HepG2 (cell line): ENCODE results near the gene ZFYVE27. TPM values are rescaled to one million over a fixed set of nuclear protein-coding genes. Genes with fewer than 3 reads are reported as not detected.

Source experiments
- AKAP8 ChIP-seq: sonication (generic); formaldehyde crosslinking; IDR thresholded peaks from 2 replicates; pipeline ENCODE4 v1.5.1; 2020; ENCODE audit warnings: mild to moderate bottlenecking, missing genetic modification reagents
- ARID3A ChIP-seq: IDR thresholded peaks from 2 replicates; pipeline ENCODE4 v1.6.1; 2012; ENCODE audit warnings: low read depth, low read length, improper control_type of control experiment
- ATF4 ChIP-seq, 2 experiments: fragments of 450-650 bp in 1 of 2; sonication (generic) in 1 of 2; formaldehyde crosslinking; IDR thresholded peaks; 2 replicates each; pipeline versions ENCODE4 v1.5.0 to v1.8.0; 2020 to 2022; ENCODE audit warnings: mild to moderate bottlenecking in 1 of 2, missing genetic modification reagents in 1 of 2
- ATRX ChIP-seq: sonication (generic); formaldehyde crosslinking; IDR thresholded peaks from 2 replicates; pipeline ENCODE4 v1.4.0; 2020; ENCODE audit warnings: missing genetic modification reagents, borderline replicate concordance
- CEBPG ChIP-seq: IDR thresholded peaks from 2 replicates; pipeline ENCODE4 v1.6.1; 2016
- CTCF ChIP-seq: sonication (generic); formaldehyde crosslinking; IDR thresholded peaks from 2 replicates; pipeline ENCODE4 v1.5.0; 2020; ENCODE audit warnings: mild to moderate bottlenecking, missing genetic modification reagents, moderate library complexity
- ESRRA ChIP-seq: sonication (generic); formaldehyde crosslinking; IDR thresholded peaks from 2 replicates; pipeline ENCODE4 v1.5.1; 2020; ENCODE audit warnings: mild to moderate bottlenecking, low read depth, missing genetic modification reagents
- HMGA1 ChIP-seq: sonication (generic); formaldehyde crosslinking; conservative IDR thresholded peaks from 2 replicates; pipeline ENCODE4 v1.4.0; 2020; ENCODE audit warnings: missing genetic modification reagents
- KDM2A ChIP-seq: sonication (generic); formaldehyde crosslinking; IDR thresholded peaks from 2 replicates; pipeline ENCODE4 v1.4.0; 2020; ENCODE audit warnings: low read depth, missing genetic modification reagents, borderline replicate concordance
- MEIS2 ChIP-seq: sonication (generic); formaldehyde crosslinking; IDR thresholded peaks from 2 replicates; pipeline ENCODE4 v1.9.0; 2021; ENCODE audit warnings: mild to moderate bottlenecking, missing genetic modification reagents
- SNAPC5 ChIP-seq: sonication (generic); formaldehyde crosslinking; IDR thresholded peaks from 2 replicates; pipeline ENCODE4 v1.8.1; 2023; ENCODE audit warnings: mild to moderate bottlenecking, missing genetic modification reagents, borderline replicate concordance
- SRSF4 ChIP-seq: fragments of 200-400 bp; formaldehyde crosslinking; IDR thresholded peaks from one replicate; pipeline ENCODE4 v1.6.1; 2018; ENCODE audit warnings: mild to moderate bottlenecking, low read depth, low read length, moderate library complexity; ENCODE audit not compliant: poor library complexity, severe bottlenecking
- TFAP4 ChIP-seq: sonication (generic); IDR thresholded peaks from 2 replicates; pipeline ENCODE4 v1.6.1; 2016; ENCODE audit warnings: low read depth, borderline replicate concordance
- TMF1 ChIP-seq: sonication (generic); formaldehyde crosslinking; IDR thresholded peaks from 2 replicates; pipeline ENCODE4 v1.8.1; 2022; ENCODE audit warnings: low read depth, missing genetic modification reagents
- TSC22D2 ChIP-seq: sonication (generic); formaldehyde crosslinking; IDR thresholded peaks from 2 replicates; pipeline ENCODE4 v1.5.1; 2020; ENCODE audit warnings: missing genetic modification reagents, mild to moderate bottlenecking, borderline replicate concordance
- ZBTB1 ChIP-seq: sonication (generic); formaldehyde crosslinking; IDR thresholded peaks from 2 replicates; pipeline ENCODE4 v1.4.0; 2020; ENCODE audit warnings: missing genetic modification reagents, borderline replicate concordance
- ZKSCAN8 ChIP-seq: IDR thresholded peaks from 2 replicates; pipeline ENCODE4 v1.6.1; 2016; ENCODE audit warnings: borderline replicate concordance, missing genetic modification reagents, missing compliant biosample characterization
- ZNF10 ChIP-seq: sonication (generic); formaldehyde crosslinking; IDR thresholded peaks from 2 replicates; pipeline ENCODE4 v1.4.0; 2020; ENCODE audit warnings: mild to moderate bottlenecking, low read depth, missing genetic modification reagents, borderline replicate concordance
- ZNF225 ChIP-seq: sonication (generic); formaldehyde crosslinking; IDR thresholded peaks from 2 replicates; pipeline ENCODE4 v1.4.0; 2020; ENCODE audit warnings: mild to moderate bottlenecking, missing genetic modification reagents
- ZNF530 ChIP-seq: sonication (generic); formaldehyde crosslinking; IDR thresholded peaks from 2 replicates; pipeline ENCODE4 v1.5.0; 2020; ENCODE audit warnings: low read depth, mild to moderate bottlenecking, missing genetic modification reagents
- ZNF569 ChIP-seq: sonication (generic); formaldehyde crosslinking; IDR thresholded peaks from 2 replicates; pipeline ENCODE4 v1.5.0; 2020; ENCODE audit warnings: mild to moderate bottlenecking, missing genetic modification reagents, moderate library complexity, borderline replicate concordance
- ZNF720 ChIP-seq: sonication (generic); formaldehyde crosslinking; IDR thresholded peaks from 2 replicates; pipeline ENCODE4 v1.4.0; 2020; ENCODE audit warnings: missing genetic modification reagents
- ZNF737 ChIP-seq: sonication (generic); formaldehyde crosslinking; IDR thresholded peaks from 2 replicates; pipeline ENCODE4 v1.5.0; 2020; ENCODE audit warnings: missing genetic modification reagents, mild to moderate bottlenecking, borderline replicate concordance
- ZNF792 ChIP-seq: IDR thresholded peaks from 2 replicates; pipeline ENCODE4 v1.6.1; 2016
- ZNF839 ChIP-seq: sonication (generic); formaldehyde crosslinking; IDR thresholded peaks from 2 replicates; pipeline ENCODE4 v1.4.0; 2020; ENCODE audit warnings: missing genetic modification reagents, mild to moderate bottlenecking, borderline replicate concordance
- polyA plus RNA-seq, 8 experiments: library from polyadenylated mRNA; depleted of rRNA in 3 of 8; stranded (reverse) in 7 of 8; unstranded in 1 of 8; fragments of >200 nt; fragmentation: Illumina TruSeq in 4 of 8; extraction: Trizol in 4 of 8; gene quantifications; 2 replicates each; pipeline versions ENCODE4 v1.2.1 to v1.2.3, GENCODE V29; 2011 to 2016; ENCODE audit warnings: low read depth in 4 of 8, missing spikeins in 1 of 8, mixed read lengths in 1 of 8; ENCODE audit not compliant: insufficient read depth in 1 of 8
- total RNA-seq, 5 experiments: library from RNA; depleted of rRNA; stranded (reverse); fragments of >200 nt; fragmentation: Illumina TruSeq; extraction: Trizol; gene quantifications; 2 replicates each; pipeline ENCODE4 v1.2.3, GENCODE V29; 2016; ENCODE audit warnings: low read depth in 1 of 5

Gene ZFYVE27
- total and polyA plus RNA-seq, 2 of the 13 experiments (the other 11 are each of a cell fraction or from before 2014, with no cell fraction given): 19.7 to 20.5 TPM

- TF ChIP-seq ATRX (CRISPR knock-in tag): no peak
- TF ChIP-seq AKAP8 (CRISPR knock-in tag): 0 out of 2 replicates have a peak, but pooled peaks have one; percentile 51
- no peak for TF ChIP-seq ZNF569 (CRISPR knock-in tag)
- no peak for TF ChIP-seq ZNF720
- no peak for TF ChIP-seq SNAPC5 (CRISPR knock-in tag)
- peak; percentile 67; the same call in 1 of the 2 replicates for TF ChIP-seq KDM2A (CRISPR knock-in tag)
- TF ChIP-seq SRSF4: no peak
- peak; percentile 99 for TF ChIP-seq CTCF
- TF ChIP-seq ZBTB1: no peak
- no peak for TF ChIP-seq ATF4 (CRISPR knock-in tag; IDR thresholded peaks at IDR 0.05)
- no peak for TF ChIP-seq ZNF792 (CRISPR knock-in tag)
- TF ChIP-seq TFAP4: no peak
- TF ChIP-seq ZNF839 (CRISPR knock-in tag): no peak
- 0 out of 2 replicates have a peak, but pooled peaks have one; percentile 37 for TF ChIP-seq ESRRA
- no peak for TF ChIP-seq MEIS2 (CRISPR knock-in tag)
- no peak for TF ChIP-seq ZKSCAN8 (CRISPR knock-in tag)
- TF ChIP-seq ARID3A: no peak
- 0 out of 2 replicates have a peak, but pooled peaks have one; percentile 58 for TF ChIP-seq TSC22D2 (CRISPR knock-in tag)
- no peak for TF ChIP-seq HMGA1 (CRISPR knock-in tag)
- TF ChIP-seq ZNF737 (CRISPR knock-in tag): no peak
- no peak for TF ChIP-seq TMF1 (CRISPR knock-in tag)
- TF ChIP-seq CEBPG (CRISPR knock-in tag): peak; percentile 35; the same call in 1 of the 2 replicates
- TF ChIP-seq ZNF530 (CRISPR knock-in tag): no peak
- no peak for TF ChIP-seq ZNF225 (CRISPR knock-in tag)
- no peak for TF ChIP-seq ZNF10 (CRISPR knock-in tag)
These were observed 22.4 kb downstream of the ZFYVE27 start (continued) for GRCh38 chr10:97759158-97759887.
